Measurements from ENCODE around the gene CIDEA. TPM values are rescaled to one million over a fixed set of nuclear protein-coding genes. Genes with fewer than 3 reads are reported as not detected.

Gene CIDEA
- total RNA-seq, 1 experiment from 2014 or later, result 0.50 TPM

- H3K4me1 Mint-ChIP-seq, result peaks cover 39% of the 10 kb centered on the region
- CTCF ChIA-PET, result interaction anchor here (0.6 to 4.0 kb wide), 4 partner anchors 17 to 65 kb away, joined by 3 to 24 read pairs (median 4); no protein-coding TSS in a partner anchor
- POLR2A ChIA-PET, result interaction anchor here (1.2 kb wide), 1 partner anchor 9 kb away, joined by 3 read pairs; no protein-coding TSS in a partner anchor
Measured at GRCh38 chr18:12310762-12311161, 56.6 kb downstream of the CIDEA start.

More at GRCh38 chr18:12310762-12311161, 56.6 kb downstream of the CIDEA start:
- H3K9me3 Mint-ChIP-seq, result peaks cover 8% of the 10 kb centered on the region
- DNase-seq (ENCODE audit: low spot score) (no peak), ATAC-seq (no peak)
- peaks cover 45% of the 10 kb centered on the region for H3K36me3 Mint-ChIP-seq
- peak overlapping the region; percentile 45; the same call in 1 of the 2 replicates for H3K27ac Mint-ChIP-seq
- TF ChIP-seq, protein P1, sequence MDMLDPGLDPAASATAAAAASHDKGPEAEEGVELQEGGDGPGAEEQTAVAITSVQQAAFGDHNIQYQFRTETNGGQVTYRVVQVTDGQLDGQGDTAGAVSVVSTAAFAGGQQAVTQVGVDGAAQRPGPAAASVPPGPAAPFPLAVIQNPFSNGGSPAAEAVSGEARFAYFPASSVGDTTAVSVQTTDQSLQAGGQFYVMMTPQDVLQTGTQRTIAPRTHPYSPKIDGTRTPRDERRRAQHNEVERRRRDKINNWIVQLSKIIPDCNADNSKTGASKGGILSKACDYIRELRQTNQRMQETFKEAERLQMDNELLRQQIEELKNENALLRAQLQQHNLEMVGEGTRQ (CRISPR knock-in tag; IDR thresholded peaks at IDR 0.05), result no peak
- no peak for TF ChIP-seq ELF4 (CRISPR knock-in tag; IDR thresholded peaks at IDR 0.05; ENCODE audit: low read depth)
- no peak for TF ChIP-seq TEAD1 (CRISPR knock-in tag; IDR thresholded peaks at IDR 0.05)
- no peak for TF ChIP-seq ESRRA (CRISPR knock-in tag; IDR thresholded peaks at IDR 0.05; ENCODE audit: borderline replicate concordance)
- no peak for TF ChIP-seq PREB (CRISPR knock-in tag; IDR thresholded peaks at IDR 0.05; ENCODE audit: borderline replicate concordance)
- no peak for TF ChIP-seq IRF2 (CRISPR knock-in tag; IDR thresholded peaks at IDR 0.05; ENCODE audit: borderline replicate concordance, low read depth)
- TF ChIP-seq JAZF1 (CRISPR knock-in tag; IDR thresholded peaks at IDR 0.05), result no peak
- TF ChIP-seq ZMAT4 (CRISPR knock-in tag; IDR thresholded peaks at IDR 0.05), result no peak
- TF ChIP-seq NR1H2 (CRISPR knock-in tag; IDR thresholded peaks at IDR 0.05), result no peak
- no peak for TF ChIP-seq KAT7 (CRISPR knock-in tag; IDR thresholded peaks at IDR 0.05; ENCODE audit: borderline replicate concordance)
- no peak for TF ChIP-seq EMX1 (CRISPR knock-in tag; IDR thresholded peaks at IDR 0.05)
- no peak for TF ChIP-seq ZNF263 (CRISPR knock-in tag; IDR thresholded peaks at IDR 0.05; ENCODE audit: low read depth)
- TF ChIP-seq, protein P2, sequence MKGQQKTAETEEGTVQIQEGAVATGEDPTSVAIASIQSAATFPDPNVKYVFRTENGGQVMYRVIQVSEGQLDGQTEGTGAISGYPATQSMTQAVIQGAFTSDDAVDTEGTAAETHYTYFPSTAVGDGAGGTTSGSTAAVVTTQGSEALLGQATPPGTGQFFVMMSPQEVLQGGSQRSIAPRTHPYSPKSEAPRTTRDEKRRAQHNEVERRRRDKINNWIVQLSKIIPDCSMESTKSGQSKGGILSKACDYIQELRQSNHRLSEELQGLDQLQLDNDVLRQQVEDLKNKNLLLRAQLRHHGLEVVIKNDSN (CRISPR knock-in tag; IDR thresholded peaks at IDR 0.05), result no peak
- no peak for TF ChIP-seq AR (CRISPR knock-in tag; IDR thresholded peaks at IDR 0.05)
- no peak for TF ChIP-seq ZNF512 (CRISPR knock-in tag; IDR thresholded peaks at IDR 0.05; ENCODE audit: borderline replicate concordance)
- TF ChIP-seq, protein P3, sequence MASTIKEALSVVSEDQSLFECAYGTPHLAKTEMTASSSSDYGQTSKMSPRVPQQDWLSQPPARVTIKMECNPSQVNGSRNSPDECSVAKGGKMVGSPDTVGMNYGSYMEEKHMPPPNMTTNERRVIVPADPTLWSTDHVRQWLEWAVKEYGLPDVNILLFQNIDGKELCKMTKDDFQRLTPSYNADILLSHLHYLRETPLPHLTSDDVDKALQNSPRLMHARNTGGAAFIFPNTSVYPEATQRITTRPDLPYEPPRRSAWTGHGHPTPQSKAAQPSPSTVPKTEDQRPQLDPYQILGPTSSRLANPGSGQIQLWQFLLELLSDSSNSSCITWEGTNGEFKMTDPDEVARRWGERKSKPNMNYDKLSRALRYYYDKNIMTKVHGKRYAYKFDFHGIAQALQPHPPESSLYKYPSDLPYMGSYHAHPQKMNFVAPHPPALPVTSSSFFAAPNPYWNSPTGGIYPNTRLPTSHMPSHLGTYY (CRISPR knock-in tag; IDR thresholded peaks at IDR 0.05), result no peak
- TF ChIP-seq, protein P4, sequence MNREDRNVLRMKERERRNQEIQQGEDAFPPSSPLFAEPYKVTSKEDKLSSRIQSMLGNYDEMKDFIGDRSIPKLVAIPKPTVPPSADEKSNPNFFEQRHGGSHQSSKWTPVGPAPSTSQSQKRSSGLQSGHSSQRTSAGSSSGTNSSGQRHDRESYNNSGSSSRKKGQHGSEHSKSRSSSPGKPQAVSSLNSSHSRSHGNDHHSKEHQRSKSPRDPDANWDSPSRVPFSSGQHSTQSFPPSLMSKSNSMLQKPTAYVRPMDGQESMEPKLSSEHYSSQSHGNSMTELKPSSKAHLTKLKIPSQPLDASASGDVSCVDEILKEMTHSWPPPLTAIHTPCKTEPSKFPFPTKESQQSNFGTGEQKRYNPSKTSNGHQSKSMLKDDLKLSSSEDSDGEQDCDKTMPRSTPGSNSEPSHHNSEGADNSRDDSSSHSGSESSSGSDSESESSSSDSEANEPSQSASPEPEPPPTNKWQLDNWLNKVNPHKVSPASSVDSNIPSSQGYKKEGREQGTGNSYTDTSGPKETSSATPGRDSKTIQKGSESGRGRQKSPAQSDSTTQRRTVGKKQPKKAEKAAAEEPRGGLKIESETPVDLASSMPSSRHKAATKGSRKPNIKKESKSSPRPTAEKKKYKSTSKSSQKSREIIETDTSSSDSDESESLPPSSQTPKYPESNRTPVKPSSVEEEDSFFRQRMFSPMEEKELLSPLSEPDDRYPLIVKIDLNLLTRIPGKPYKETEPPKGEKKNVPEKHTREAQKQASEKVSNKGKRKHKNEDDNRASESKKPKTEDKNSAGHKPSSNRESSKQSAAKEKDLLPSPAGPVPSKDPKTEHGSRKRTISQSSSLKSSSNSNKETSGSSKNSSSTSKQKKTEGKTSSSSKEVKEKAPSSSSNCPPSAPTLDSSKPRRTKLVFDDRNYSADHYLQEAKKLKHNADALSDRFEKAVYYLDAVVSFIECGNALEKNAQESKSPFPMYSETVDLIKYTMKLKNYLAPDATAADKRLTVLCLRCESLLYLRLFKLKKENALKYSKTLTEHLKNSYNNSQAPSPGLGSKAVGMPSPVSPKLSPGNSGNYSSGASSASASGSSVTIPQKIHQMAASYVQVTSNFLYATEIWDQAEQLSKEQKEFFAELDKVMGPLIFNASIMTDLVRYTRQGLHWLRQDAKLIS (CRISPR knock-in tag; IDR thresholded peaks at IDR 0.05; ENCODE audit: borderline replicate concordance), result no peak
- TF ChIP-seq CREM (CRISPR knock-in tag; IDR thresholded peaks at IDR 0.05), result no peak
- no peak for TF ChIP-seq IRF1 (CRISPR knock-in tag; IDR thresholded peaks at IDR 0.05)
- peak overlapping the region; percentile 37 for H3K4me3 Mint-ChIP-seq
- peaks cover 18% of the 10 kb centered on the region for H3K27me3 Mint-ChIP-seq (ENCODE audit: low read depth)
